Stimulated activated CD4-positive, alpha-beta T cell treated with anti-CD3 and anti-CD28 coated beads, Interleukin-12 subunit alpha, Interleukin-12 subunit beta, amount 100 ng/mL, for 24 hours (primary cell): ENCODE results near the gene SLC23A1.
"Not testable (repeated sequence)": the region's sequence is repeated elsewhere in the genome, so short reads cannot be mapped to it uniquely, and the experiment has no call there.

Source experiments
- DNase-seq, 2 experiments: peaks; one replicate each; pipeline ENCODE4 v3.0.0-alpha.2; 2020; ENCODE audit warnings: low read depth in 2 of 2

The SLC23A1 gene

GRCh38 chr5:139383275-139383992 is at the start of gene SLC23A1:
TSS of gene SLC23A1 (minus strand) at chr5:139383297. CDS start at chr5:139383253, 44 bp downstream.
- no peak for DNase-seq

- DNase-seq, result no peak
Observed at GRCh38 chr5:139431706-139432105, 48.6 kb upstream of the SLC23A1 start.

GRCh38 chr5:139430015-139430414 is 46.9 kb upstream of the SLC23A1 start:
- no peak for DNase-seq

GRCh38 chr5:139426203-139426885 is 43.2 kb upstream of the SLC23A1 start:
- DNase-seq, result no peak

- DNase-seq, result no peak
Observed at GRCh38 chr5:139425497-139425896, 42.4 kb upstream of the SLC23A1 start.

GRCh38 chr5:139422307-139422893 is 39.3 kb upstream of the SLC23A1 start:
- DNase-seq, result no peak

GRCh38 chr5:139419226-139420192 is 36.4 kb upstream of the SLC23A1 start:
- no peak for DNase-seq

GRCh38 chr5:139418793-139419192 is 35.7 kb upstream of the SLC23A1 start:
- no peak for DNase-seq

- DNase-seq, result no peak
Observed at GRCh38 chr5:139417214-139417613, 34.1 kb upstream of the SLC23A1 start.

GRCh38 chr5:139416651-139417050 is 33.6 kb upstream of the SLC23A1 start:
- no peak for DNase-seq

GRCh38 chr5:139415869-139416268 is 32.8 kb upstream of the SLC23A1 start:
- DNase-seq, result no peak

- no peak for DNase-seq
Observed at GRCh38 chr5:139415221-139415861, 32.2 kb upstream of the SLC23A1 start.

- DNase-seq, result no peak
Observed at GRCh38 chr5:139414581-139415130, 31.6 kb upstream of the SLC23A1 start.

GRCh38 chr5:139413963-139414362 is 30.9 kb upstream of the SLC23A1 start:
- no peak for DNase-seq

GRCh38 chr5:139413153-139413552 is 30.1 kb upstream of the SLC23A1 start:
- DNase-seq, result no peak

GRCh38 chr5:139410993-139411828 is 28.1 kb upstream of the SLC23A1 start:
- no peak for DNase-seq

- no peak for DNase-seq
Observed at GRCh38 chr5:139410121-139410992, 27.3 kb upstream of the SLC23A1 start.

- DNase-seq, result not testable (repeated sequence)
Observed at GRCh38 chr5:139409116-139409515, 26.0 kb upstream of the SLC23A1 start.

GRCh38 chr5:139408191-139408590 is 25.1 kb upstream of the SLC23A1 start:
- no peak for DNase-seq
